ENCODE data around the gene ABCA4.

- TF ChIP-seq FOS (IDR thresholded peaks at IDR 0.05; ENCODE audit: borderline replicate concordance, insufficient read depth, low read length), result no peak
- no peak for TF ChIP-seq CTCF (IDR thresholded peaks at IDR 0.05; ENCODE audit: extremely low read depth in 1 of 2, insufficient read depth in 1 of 2, low read depth in 1 of 2, low read length in 2 of 2)
- TF ChIP-seq POLR2AphosphoS5 (IDR thresholded peaks at IDR 0.05; ENCODE audit: insufficient read depth, low read depth, low read length), result no peak
- TF ChIP-seq EZH2 (IDR thresholded peaks at IDR 0.05; ENCODE audit: borderline replicate concordance, low read depth, low read length, severe bottlenecking), result no peak
Measured at GRCh38 chr1:94093396-94093795, 27.6 kb downstream of the ABCA4 start.

Measured in endothelial cell of umbilical vein (primary cell).